Endodermal cell (in vitro differentiated cells): ENCODE data around the gene RIN3. TPM values are rescaled to one million over a fixed set of nuclear protein-coding genes. Genes with fewer than 3 reads are reported as not detected.
A peak's percentile ranks its signal among the peaks of the same experiment; 100 is the strongest.

Experiments used
- DNase-seq: peaks from one replicate; pipeline ENCODE4 v3.0.0-alpha.2; 2017
- H3K27ac ChIP-seq: 2 replicates; pipeline ENCODE4 v1.5.1; 2013; ENCODE audit warnings: mild to moderate bottlenecking, low read depth, low read length, moderate library complexity
- H3K27me3 ChIP-seq: 2 replicates; pipeline ENCODE4 v1.6.1; 2013; ENCODE audit warnings: mild to moderate bottlenecking, low read length, moderate library complexity; ENCODE audit not compliant: insufficient read depth, control insufficient read depth, poor library complexity, severe bottlenecking
- H3K36me3 ChIP-seq: 2 replicates; pipeline ENCODE4 v1.7.0; 2013; ENCODE audit warnings: mild to moderate bottlenecking, low read length, moderate library complexity; ENCODE audit not compliant: control insufficient read depth, insufficient read depth
- H3K4me1 ChIP-seq: one replicate; pipeline ENCODE4 v1.7.0; 2013; ENCODE audit warnings: low read length; ENCODE audit not compliant: control insufficient read depth, insufficient read depth
- H3K4me3 ChIP-seq: 2 replicates; pipeline ENCODE4 v1.5.1; 2013; ENCODE audit warnings: mild to moderate bottlenecking, low read length, moderate library complexity
- H3K9ac ChIP-seq: 2 replicates; pipeline ENCODE4 v1.6.1; 2013; ENCODE audit warnings: mild to moderate bottlenecking, low read length, moderate library complexity; ENCODE audit not compliant: poor library complexity, severe bottlenecking; ENCODE audit errors: extremely low read depth
- H3K9me3 ChIP-seq: 2 replicates; pipeline ENCODE4 v1.6.1; 2013; ENCODE audit warnings: mild to moderate bottlenecking, low read length, moderate library complexity; ENCODE audit not compliant: control insufficient read depth
- H3K27ac Mint-ChIP-seq: 2 replicates; pipeline ENCODE4 v1.8.0; 2020; ENCODE audit warnings: mixed read lengths
- H3K27me3 Mint-ChIP-seq: 2 replicates; pipeline ENCODE4 v1.8.0; 2021; ENCODE audit warnings: mild to moderate bottlenecking, mixed read lengths; ENCODE audit not compliant: insufficient read depth
- H3K36me3 Mint-ChIP-seq: 2 replicates; pipeline ENCODE4 v1.8.0; 2020; ENCODE audit warnings: low read depth, mixed read lengths
- H3K4me1 Mint-ChIP-seq: 2 replicates; pipeline ENCODE4 v1.8.0; 2020; ENCODE audit warnings: mixed read lengths
- H3K4me3 Mint-ChIP-seq: 2 replicates; pipeline ENCODE4 v1.8.0; 2020; ENCODE audit warnings: mild to moderate bottlenecking, moderate library complexity, mixed read lengths
- H3K9me3 Mint-ChIP-seq: 2 replicates; pipeline ENCODE4 v1.8.0; 2020; ENCODE audit warnings: mild to moderate bottlenecking, mixed read lengths
- WGBS, 2 experiments: methylation state at CpG; one replicate each; pipeline versions ENCODE4 v1.1.5 to v1.1.7; 2013; ENCODE audit warnings: missing lambda C conversion rate in 2 of 2, mixed read lengths in 1 of 2; ENCODE audit not compliant: insufficient coverage in 1 of 2, insufficient read length in 1 of 2; 5-methylcytosine and 5-hydroxymethylcytosine counted together
- total RNA-seq, 2 donors: library from RNA; stranded (reverse); fragmentation: NEBNext Ultra II Directional in 1 of 2; extraction: Animal tissue kit (Norgen Biotek cat#: 25700) in 1 of 2; gene quantifications; 2 replicates in 1 of 2; 3 replicates in 1 of 2; pipeline ENCODE4 v1.2.1, GENCODE V29; 2021
- TF ChIP-seq, protein P1 (sequence below): fragments of 200-600 bp; sonication (generic); conservative IDR thresholded peaks from 2 replicates; pipeline ENCODE4 v1.5.0; 2021; ENCODE audit warnings: antibody characterized with exemption, mild to moderate bottlenecking

Gene RIN3
- total RNA-seq, 2 donors from 2014 or later: 5.2 to 6.0 TPM

DNA sequence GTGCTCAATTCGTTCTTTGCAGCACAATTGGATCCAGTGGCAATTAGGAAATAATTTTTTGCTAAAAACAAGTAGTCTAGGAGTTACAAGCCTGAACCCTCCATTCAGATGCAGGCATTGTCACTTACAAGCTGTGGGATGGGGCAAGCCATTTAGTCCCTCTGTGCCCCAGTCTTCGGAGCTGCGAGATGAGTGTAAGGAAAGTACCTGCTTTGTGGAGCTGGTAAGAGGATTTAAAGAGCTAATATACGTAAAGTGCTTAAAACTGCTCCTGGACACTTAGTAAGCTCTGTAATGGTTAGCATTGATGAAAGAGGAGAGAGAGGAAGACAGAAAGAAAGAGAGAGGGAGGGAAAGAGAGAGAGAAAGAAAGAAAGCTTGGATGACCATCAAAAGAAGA lies 122.3 kb downstream of the RIN3 start:
- H3K36me3 ChIP-seq: no peaks in the 10 kb centered on the region
- DNase-seq: no peak
- Mint-ChIP-seq H3K27ac (no peak overlapping the region), H3K9me3 (no peaks in the 10 kb centered on the region), H3K36me3 (no peaks in the 10 kb centered on the region), H3K4me3 (no peak overlapping the region), H3K4me1 (no peaks in the 10 kb centered on the region), H3K27me3 (peaks cover 37% of the 10 kb centered on the region)
- peaks cover 35% of the 10 kb centered on the region for H3K27me3 ChIP-seq
- TF ChIP-seq, protein P1, sequence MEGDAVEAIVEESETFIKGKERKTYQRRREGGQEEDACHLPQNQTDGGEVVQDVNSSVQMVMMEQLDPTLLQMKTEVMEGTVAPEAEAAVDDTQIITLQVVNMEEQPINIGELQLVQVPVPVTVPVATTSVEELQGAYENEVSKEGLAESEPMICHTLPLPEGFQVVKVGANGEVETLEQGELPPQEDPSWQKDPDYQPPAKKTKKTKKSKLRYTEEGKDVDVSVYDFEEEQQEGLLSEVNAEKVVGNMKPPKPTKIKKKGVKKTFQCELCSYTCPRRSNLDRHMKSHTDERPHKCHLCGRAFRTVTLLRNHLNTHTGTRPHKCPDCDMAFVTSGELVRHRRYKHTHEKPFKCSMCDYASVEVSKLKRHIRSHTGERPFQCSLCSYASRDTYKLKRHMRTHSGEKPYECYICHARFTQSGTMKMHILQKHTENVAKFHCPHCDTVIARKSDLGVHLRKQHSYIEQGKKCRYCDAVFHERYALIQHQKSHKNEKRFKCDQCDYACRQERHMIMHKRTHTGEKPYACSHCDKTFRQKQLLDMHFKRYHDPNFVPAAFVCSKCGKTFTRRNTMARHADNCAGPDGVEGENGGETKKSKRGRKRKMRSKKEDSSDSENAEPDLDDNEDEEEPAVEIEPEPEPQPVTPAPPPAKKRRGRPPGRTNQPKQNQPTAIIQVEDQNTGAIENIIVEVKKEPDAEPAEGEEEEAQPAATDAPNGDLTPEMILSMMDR: no peak
- no peaks in the 10 kb centered on the region for H3K4me1 ChIP-seq
- no peak overlapping the region for H3K9ac ChIP-seq
- WGBS, 2 experiments: 86 to 92% methylated on average over 4 of the region's 4 CpGs
- no peaks in the 10 kb centered on the region for H3K9me3 ChIP-seq
- no peak overlapping the region for H3K27ac ChIP-seq
- H3K4me3 ChIP-seq: no peak overlapping the region

DNA sequence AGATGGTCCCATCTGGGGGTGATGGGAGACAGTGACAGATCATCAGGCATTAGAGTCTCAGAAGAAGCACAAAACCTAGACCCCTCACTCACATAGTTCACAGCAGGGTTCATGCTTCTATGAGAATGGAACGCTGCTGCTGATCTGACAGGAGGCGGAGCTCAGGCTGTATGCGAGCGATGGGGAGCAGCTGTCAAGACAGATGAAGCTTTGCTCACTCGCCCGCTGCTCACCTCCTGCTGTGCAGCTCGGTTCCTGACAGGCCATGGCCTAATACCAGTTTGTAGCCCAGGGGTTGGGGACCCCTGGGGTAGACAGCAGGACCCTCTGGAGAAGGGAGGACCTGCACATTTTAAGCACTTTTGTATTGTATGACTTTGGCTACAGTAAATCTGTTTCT lies 123.6 kb downstream of the RIN3 start:
- TF ChIP-seq, protein P1: no peak
- Histone ChIP-seq H3K27ac (no peak overlapping the region), H3K9ac (no peak overlapping the region), H3K9me3 (no peaks in the 10 kb centered on the region), H3K27me3 (peaks cover 35% of the 10 kb centered on the region), H3K4me1 (no peaks in the 10 kb centered on the region), H3K4me3 (no peak overlapping the region), H3K36me3 (no peaks in the 10 kb centered on the region)
- H3K27me3 Mint-ChIP-seq: peaks cover 35% of the 10 kb centered on the region
- H3K4me3 Mint-ChIP-seq: no peak overlapping the region
- no peaks in the 10 kb centered on the region for H3K4me1 Mint-ChIP-seq
- peak; percentile 86 for DNase-seq
- H3K9me3 Mint-ChIP-seq: no peaks in the 10 kb centered on the region
- 7 to 17% methylated on average over 4 to 7 of the region's 7 CpGs for WGBS, 2 experiments
- H3K27ac Mint-ChIP-seq: no peak overlapping the region
- H3K36me3 Mint-ChIP-seq: no peaks in the 10 kb centered on the region

DNA sequence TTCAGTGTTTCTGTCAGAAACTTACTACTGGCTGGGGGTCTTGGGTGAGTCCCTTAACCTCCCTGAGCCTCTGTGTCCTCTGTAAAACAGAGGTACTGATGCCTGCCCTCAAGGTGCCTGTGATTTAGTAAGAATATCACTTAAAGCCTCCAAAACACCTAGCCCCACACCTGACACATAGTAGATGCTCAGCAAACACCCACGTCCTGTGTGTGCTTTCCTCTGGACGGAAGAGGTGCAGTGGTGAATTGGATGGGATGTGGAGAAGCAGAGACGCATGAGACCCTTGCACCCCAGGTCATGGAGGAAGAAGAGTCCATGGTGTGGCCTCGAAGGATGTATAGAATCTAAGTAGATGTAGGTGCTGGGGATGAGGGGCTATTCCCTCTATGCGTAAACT lies 124.3 kb downstream of the RIN3 start:
- no peak overlapping the region for H3K27ac ChIP-seq
- H3K4me3 ChIP-seq: no peak overlapping the region
- TF ChIP-seq, protein P1: no peak
- H3K4me3 Mint-ChIP-seq: no peak overlapping the region
- no peak for DNase-seq
- peaks cover 35% of the 10 kb centered on the region for H3K27me3 Mint-ChIP-seq
- H3K27ac Mint-ChIP-seq: no peak overlapping the region
- WGBS, 2 experiments: 91 to 94% methylated on average over 3 to 5 of the region's 5 CpGs
- no peaks in the 10 kb centered on the region for H3K4me1 ChIP-seq
- no peaks in the 10 kb centered on the region for H3K36me3 Mint-ChIP-seq
- H3K9me3 Mint-ChIP-seq: no peaks in the 10 kb centered on the region
- H3K9ac ChIP-seq: no peak overlapping the region
- H3K9me3 ChIP-seq: no peaks in the 10 kb centered on the region
- H3K4me1 Mint-ChIP-seq: no peaks in the 10 kb centered on the region
- H3K36me3 ChIP-seq: no peaks in the 10 kb centered on the region
- H3K27me3 ChIP-seq: peaks cover 35% of the 10 kb centered on the region
